Measurements from ENCODE around the gene ADNP.

The ADNP gene

DNA sequence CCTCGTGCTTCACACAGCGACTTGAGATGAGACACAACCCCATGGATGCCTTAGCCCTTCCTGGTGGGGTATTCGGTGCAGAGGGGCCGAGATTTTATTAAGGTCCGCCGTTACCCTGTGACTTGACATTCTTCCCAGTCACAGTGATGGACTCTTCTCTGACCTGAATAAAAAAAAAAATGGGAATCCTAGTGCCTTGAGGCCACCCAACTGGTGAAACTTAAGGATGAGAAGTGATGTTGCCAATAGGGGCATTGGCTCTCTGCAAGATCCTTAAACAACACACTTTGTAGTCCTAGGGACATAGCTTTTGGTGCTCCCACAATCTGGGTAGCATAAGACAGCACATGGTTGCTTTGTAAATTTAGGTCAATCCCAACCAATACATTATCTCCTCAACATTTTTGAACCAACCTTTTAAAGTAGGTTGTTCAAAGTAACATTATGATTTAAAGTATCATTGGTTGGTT is 814 bp upstream of the ADNP start:
- DNase-seq: no peak

GRCh38 chr20:50930976-50931305 is 296 bp downstream of the ADNP start:
- no peak for DNase-seq

DNA sequence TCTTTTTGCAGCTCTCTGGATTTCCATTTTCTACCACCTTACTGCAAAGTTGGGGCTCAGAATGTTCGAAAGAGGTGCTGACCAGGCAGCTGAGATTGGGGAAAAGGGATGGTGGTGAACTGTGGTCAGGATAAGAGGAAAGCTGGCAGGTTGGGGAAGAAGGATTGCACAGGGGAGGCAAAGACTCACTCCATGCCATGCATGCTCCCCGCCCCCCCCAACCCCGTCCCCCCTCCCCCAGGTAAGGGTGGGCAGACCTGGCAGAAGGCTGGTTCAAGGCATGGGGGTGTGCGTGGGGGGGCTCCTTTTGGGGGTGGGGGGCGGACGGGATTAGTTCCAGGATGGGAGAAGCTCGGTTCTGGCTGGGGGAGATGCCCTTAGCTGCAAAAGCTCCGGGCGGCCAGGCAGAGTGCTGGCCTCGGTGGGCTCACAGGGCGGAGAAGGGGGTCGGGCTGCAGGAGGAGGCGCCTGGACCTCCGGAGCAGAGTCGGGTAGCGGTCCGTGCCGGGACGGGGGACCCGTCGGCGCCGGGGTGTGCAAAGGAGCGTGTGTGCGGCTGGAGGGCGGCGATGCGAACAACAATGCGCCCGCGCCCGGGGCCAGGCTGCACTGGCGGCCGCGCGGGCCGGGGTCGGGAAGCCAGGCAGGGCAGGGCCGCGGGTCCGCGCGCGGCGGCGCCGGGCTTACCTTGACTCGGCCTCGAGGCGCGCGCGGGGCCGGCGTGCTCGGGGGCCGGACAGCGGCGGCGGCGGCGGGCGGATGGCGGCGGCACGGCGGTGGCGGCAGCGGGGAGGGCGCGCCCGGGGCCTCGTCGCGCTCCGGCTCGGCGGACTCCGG is 880 bp downstream of the ADNP start:
- DNase-seq: no peak

- DNase-seq: peak; percentile 85
Observed at GRCh38 chr20:50929299-50930138, 1.7 kb downstream of the ADNP start.

- DNase-seq: no peak
Observed at GRCh38 chr20:50928469-50928868, 2.8 kb downstream of the ADNP start.

DNA sequence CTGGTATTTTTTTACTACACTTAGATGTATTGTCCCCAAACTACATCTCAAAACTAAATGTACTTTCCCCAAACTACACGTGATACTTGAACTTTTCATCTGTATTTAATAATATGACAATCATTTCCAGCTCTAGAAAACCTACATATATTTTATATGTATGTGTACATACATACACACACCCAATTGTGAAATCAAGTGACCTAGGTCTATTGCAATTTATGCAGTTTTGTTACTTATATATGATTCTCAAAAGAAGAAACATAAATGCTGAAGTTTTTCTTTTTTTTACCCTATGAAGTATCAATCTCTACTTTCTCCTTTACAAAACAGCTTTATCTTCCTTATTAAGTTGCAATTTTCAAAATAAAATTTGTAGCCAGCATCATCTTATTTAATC is 4.7 kb downstream of the ADNP start:
- no peak for DNase-seq

DNA sequence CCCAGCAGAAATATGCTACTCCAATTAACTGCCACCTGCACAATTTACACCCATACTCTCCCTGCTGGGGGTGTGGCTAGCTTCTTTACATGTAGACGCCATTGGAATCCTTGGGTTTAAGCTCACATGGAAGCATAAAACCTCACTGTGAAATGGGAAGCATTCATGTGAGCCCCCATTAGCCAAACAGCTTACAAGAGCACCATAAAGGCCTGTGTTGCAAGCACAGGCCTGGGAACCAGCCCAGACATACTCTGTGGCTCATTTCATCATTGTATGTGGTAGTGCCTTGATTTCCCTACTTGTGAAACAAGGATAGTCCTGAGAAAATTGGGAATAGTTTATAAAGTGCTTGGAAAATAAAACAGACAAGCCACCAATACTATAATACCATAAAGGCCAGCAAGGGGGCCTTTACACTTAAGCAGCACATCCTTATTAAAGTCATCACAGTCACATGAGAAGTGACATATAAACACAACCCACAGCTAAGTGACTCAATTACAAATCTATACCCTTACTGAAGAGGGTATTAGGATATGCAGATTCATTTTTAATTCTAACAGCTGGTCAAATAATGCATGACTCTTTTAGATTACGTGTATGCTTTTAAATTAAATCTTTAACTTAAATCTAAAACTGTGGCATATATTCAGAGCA is 6.8 kb downstream of the ADNP start:
- DNase-seq: no peak

- no peak for DNase-seq
Observed at GRCh38 chr20:50921803-50922501, 9.3 kb downstream of the ADNP start.

DNA sequence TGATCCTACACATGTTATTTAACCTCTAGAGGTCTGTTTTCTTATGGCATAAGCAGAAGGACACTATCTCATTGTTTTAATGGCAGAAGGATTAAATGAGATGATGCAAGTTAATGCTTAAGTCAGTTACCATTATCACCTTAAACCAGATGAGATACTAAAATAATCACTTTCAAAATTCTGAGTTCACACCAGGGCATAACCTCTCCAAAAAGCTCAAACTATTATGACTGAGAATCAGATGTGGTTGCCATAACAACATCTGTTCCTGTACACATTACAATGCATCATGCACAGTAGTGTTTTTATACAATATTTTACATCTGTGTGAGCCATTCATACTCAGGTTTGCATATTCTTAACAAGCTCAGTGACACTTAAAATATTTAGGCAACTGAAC is 10.2 kb downstream of the ADNP start:
- DNase-seq: no peak

DNA sequence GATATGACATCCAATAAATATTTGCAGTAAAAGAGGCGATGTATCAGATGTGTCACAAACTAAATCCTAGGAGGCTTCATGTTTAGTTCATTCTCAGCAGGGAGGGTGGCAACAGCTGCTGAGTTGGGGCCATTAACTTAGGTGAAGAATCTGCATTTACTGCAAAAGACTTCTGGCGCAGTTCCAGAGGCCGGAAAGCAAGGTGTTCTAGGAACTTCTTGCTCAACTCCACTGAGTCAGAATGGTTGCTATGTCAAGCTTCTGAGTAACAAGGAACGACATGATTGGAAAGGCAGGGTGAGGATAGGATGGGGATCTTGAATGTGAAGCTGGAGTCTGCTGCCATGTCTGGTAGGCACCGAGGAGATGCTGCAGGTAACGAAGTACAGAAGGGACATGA is 11.7 kb downstream of the ADNP start:
- no peak for DNase-seq

DNA sequence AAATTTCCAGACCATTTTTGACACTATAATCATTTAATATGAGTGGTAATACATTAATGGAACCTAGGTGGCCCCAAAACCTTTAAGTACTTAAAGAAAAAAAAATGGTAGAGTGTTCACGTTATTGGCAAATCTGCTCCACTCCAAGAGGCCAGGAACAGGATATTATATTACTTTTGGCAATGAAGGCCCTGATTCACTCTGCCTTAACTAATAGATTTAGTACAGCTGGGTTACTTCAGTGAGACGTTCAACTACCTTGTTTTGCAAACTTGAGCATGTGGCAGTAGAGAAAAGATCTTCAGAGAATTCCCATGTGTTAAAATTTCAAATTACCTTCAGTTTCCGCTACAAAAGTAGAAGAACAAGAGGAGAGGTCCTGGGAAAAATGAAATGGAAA is 12.8 kb downstream of the ADNP start:
- no peak for DNase-seq

- DNase-seq: no peak
Observed at GRCh38 chr20:50916934-50917333, 14.3 kb downstream of the ADNP start.

DNA sequence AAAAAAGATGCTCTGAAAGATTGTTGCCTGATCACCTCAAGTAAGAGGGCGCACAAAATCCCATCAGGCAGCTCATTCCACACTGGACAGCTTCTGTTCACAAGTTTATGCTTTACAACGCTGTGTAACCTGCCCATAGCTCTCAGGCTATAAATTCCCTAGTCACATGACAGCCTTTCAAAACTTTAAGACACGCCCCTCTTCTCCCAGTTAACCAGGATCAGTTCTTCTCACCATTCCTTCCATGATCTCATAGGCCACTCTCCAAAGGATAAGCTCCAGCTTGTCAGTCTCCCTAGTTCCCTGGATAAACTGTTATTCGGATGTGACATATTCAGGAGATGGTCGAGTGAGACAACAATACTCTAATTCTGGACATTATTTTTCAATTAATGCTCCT is 15.0 kb downstream of the ADNP start:
- no peak for DNase-seq

GRCh38 chr20:50915424-50915823 is 15.8 kb downstream of the ADNP start:
- DNase-seq: no peak

DNA sequence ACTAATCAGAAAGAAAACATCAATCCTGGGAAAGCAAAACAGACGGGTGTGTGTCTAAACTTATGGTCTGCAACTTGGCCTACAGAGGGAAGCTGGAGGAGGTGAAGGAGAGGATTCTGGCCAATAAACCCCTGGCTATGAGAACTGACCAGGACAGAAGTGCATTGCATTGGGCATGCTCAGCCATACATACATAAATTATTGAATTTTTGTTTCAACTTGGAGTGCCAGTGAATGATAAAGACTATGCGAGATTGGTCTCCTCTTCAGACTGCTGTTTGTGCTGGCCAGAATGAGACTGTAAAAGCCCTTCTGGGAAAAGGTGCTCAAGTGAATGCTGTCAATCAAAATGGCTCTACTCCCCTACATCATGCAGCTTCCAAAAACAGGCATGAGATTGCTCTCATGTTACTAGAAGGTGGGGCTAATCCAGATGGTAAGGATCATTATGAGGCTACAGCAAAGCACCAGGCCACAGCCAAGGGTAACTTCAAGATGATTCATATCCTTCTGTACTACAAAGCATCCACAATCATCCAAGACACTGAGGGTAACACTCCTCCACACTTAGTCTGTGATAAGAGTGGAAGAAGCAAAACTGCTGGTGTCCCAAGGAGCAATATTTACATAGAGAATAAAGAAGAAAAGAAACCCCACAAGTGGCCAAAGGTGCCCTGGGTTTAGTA is 17.4 kb downstream of the ADNP start:
- no peak for DNase-seq

DNA sequence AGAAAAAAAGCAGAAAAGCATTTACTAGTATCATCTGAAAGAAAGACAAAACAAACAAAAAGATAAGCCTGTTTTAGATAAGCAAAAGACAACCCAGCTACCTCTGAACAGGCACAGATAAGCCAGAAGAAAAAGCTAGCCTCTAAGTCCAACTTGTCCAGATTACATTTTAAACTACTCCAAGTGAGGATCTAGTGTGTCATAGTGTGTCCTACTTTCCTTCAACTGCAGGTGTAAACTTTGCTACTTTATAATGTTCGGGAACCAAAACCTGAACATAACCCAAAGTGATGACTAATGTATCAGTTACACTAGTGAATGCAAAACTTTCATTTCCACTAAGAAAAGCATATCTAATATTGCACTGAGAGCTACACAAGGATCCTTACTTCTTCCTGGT is 19.5 kb downstream of the ADNP start:
- DNase-seq: no peak

DNA sequence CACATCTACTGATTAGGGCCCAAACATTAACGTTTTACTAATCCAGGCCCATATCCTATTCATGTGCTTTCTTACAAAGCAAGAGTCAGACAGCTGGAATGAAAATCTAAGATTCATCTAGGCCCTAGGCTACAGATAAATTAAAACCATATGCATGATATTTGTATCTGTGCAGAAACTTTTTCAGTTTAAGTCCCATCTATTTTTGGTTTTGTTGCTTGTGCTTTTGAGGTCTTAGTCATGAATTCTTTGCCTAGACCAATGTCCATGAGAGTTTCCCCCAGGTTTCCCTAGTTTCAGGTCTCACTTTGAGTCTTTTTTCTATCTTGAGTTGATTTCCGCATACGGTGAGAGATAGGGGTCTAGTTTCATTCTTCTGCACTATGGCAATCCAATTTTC is 20.2 kb downstream of the ADNP start:
- no peak for DNase-seq

- no peak for DNase-seq
Observed at GRCh38 chr20:50909413-50909812, 21.8 kb downstream of the ADNP start.

DNA sequence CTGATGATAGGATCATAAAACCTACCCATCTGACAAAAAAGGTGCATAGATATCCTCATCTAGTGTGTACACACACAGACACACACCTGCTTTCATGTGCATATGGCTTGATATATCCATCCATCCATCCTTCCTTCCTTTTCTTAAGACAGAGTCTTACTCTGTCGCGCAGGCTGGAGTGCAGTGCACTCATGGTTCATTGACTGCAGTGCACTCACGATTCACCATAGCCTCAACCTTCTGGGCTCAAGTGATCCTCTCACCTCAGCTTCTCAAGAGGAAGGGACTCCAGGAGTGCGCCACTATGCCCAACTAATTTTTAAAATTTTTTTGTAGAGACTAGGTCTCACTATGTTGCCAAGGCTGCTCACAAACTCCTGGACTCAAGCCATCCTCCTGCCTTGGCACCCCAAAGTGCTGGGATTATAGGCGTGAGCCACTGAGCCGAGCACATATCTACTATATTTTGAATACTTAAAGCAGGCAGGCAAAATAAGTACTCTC is 27.1 kb downstream of the ADNP start:
- DNase-seq: no peak

GRCh38 chr20:50903353-50904051 is 27.7 kb downstream of the ADNP start:
- DNase-seq: no peak

GRCh38 chr20:50901301-50901700 is 29.9 kb downstream of the ADNP start:
- DNase-seq: no peak

GRCh38 chr20:50900261-50900660 is 31.0 kb downstream of the ADNP start:
- no peak for DNase-seq

Data from activated T-cell treated with anti-CD3 and anti-CD28 coated beads, Interleukin-2, amount 50 U/mL, for 1 hour (primary cell).